Right lung (tissue), 5 donors: Measurements from ENCODE around the gene ACOX2. TPM values are rescaled to one million over a fixed set of nuclear protein-coding genes. Genes with fewer than 3 reads are reported as not detected.

Experiments used
- DNase-seq, 2 donors: peaks; one replicate each; pipeline ENCODE4 v3.0.0-alpha.2; 2013
- polyA plus RNA-seq, 5 donors: library from polyadenylated mRNA; unstranded; fragments of 120-200 nt; gene quantifications; one replicate each; pipeline versions ENCODE4 v1.2.1 to v1.2.3, GENCODE V29; 2013; ENCODE audit warnings: inconsistent platforms in 1 of 5, low replicate concordance in 1 of 5; ENCODE audit not compliant: insufficient read length in 5 of 5, insufficient read depth in 1 of 5

ACOX2 gene
- polyA plus RNA-seq, 5 donors, result 43.3 to 62.0 (median 51.1) TPM

- DNase-seq, result peak in 1 of 2 donors; percentile 58
These were observed 31.7 kb upstream of the ACOX2 start for GRCh38 chr3:58568572-58569286.

GRCh38 chr3:58567251-58567515 is 30.2 kb upstream of the ACOX2 start:
- no peak for DNase-seq

GRCh38 chr3:58566398-58567250 is 29.6 kb upstream of the ACOX2 start:
- DNase-seq, result no peak

- no peak for DNase-seq
These were observed 28.8 kb upstream of the ACOX2 start for GRCh38 chr3:58565621-58566397.

- no peak for DNase-seq
These were observed 27.6 kb upstream of the ACOX2 start for GRCh38 chr3:58564456-58565160.

- no peak for DNase-seq
These were observed 27.1 kb upstream of the ACOX2 start for GRCh38 chr3:58564054-58564453.

GRCh38 chr3:58563386-58564035 is 26.5 kb upstream of the ACOX2 start:
- DNase-seq, result no peak

- no peak for DNase-seq
These were observed 25.5 kb upstream of the ACOX2 start for GRCh38 chr3:58562498-58562897.

GRCh38 chr3:58560771-58561311 is 23.9 kb upstream of the ACOX2 start:
- no peak for DNase-seq

GRCh38 chr3:58559586-58559985 is 22.6 kb upstream of the ACOX2 start:
- no peak for DNase-seq

- DNase-seq, result no peak
These were observed 20.5 kb upstream of the ACOX2 start for GRCh38 chr3:58557491-58557890.

GRCh38 chr3:58556761-58557221 is 19.8 kb upstream of the ACOX2 start:
- no peak for DNase-seq

GRCh38 chr3:58556001-58556400 is 19.0 kb upstream of the ACOX2 start:
- no peak for DNase-seq

GRCh38 chr3:58555203-58555602 is 18.2 kb upstream of the ACOX2 start:
- DNase-seq, result no peak

GRCh38 chr3:58553003-58553402 is 16.0 kb upstream of the ACOX2 start:
- no peak for DNase-seq

GRCh38 chr3:58551636-58552180 is 14.7 kb upstream of the ACOX2 start:
- DNase-seq, result no peak

GRCh38 chr3:58544541-58544940 is 7.6 kb upstream of the ACOX2 start:
- no peak for DNase-seq

- no peak for DNase-seq
These were observed 3.3 kb upstream of the ACOX2 start for GRCh38 chr3:58540176-58540858.

GRCh38 chr3:58539626-58540025 is 2.6 kb upstream of the ACOX2 start:
- no peak for DNase-seq
